Smooth muscle cell (in vitro differentiated cells): ENCODE measurements around the gene GADD45GIP1. TPM values are rescaled to one million over a fixed set of nuclear protein-coding genes. Genes with fewer than 3 reads are reported as not detected.

ENCODE experiments used
- DNase-seq: peaks from one replicate; lab custom pipeline; 2025; ENCODE audit not compliant: unreplicated experiment; lab: John Stamatoyannopoulos, UW
- H2AFZ ChIP-seq: fragments of 200-600 bp; sonication (generic); 2 replicates; pipeline ENCODE4 v1.6.0; 2016; ENCODE audit warnings: antibody characterized with exemption, low read depth, mild to moderate bottlenecking
- H3F3A ChIP-seq: fragments of 200-600 bp; sonication (generic); 2 replicates; pipeline ENCODE4 v1.6.0; 2017; ENCODE audit warnings: antibody characterized with exemption, low read depth
- H3K27ac ChIP-seq: fragments of 200-600 bp; sonication (generic); 2 replicates; pipeline ENCODE4 v1.5.1; 2016; ENCODE audit warnings: low read depth, mild to moderate bottlenecking
- H3K27me3 ChIP-seq: fragments of 200-600 bp; sonication (generic); 2 replicates; pipeline ENCODE4 v1.6.1; 2016; ENCODE audit warnings: low read depth, mild to moderate bottlenecking
- H3K36me3 ChIP-seq: fragments of 200-600 bp; sonication (generic); 2 replicates; pipeline ENCODE4 v1.5.1; 2016; ENCODE audit warnings: low read depth
- H3K4me1 ChIP-seq: fragments of 200-600 bp; sonication (generic); 2 replicates; pipeline ENCODE4 v1.5.1; 2016; ENCODE audit warnings: low read depth
- H3K4me2 ChIP-seq: fragments of 200-600 bp; sonication (generic); 2 replicates; pipeline ENCODE4 v1.6.0; 2016; ENCODE audit warnings: mild to moderate bottlenecking
- H3K4me3 ChIP-seq: fragments of 200-600 bp; sonication (generic); 2 replicates; pipeline ENCODE4 v1.5.1; 2016; ENCODE audit warnings: mild to moderate bottlenecking
- H3K79me2 ChIP-seq: fragments of 200-600 bp; sonication (generic); 2 replicates; pipeline ENCODE4 v1.6.0; 2016; ENCODE audit warnings: low read depth, mild to moderate bottlenecking
- H3K9ac ChIP-seq: fragments of 200-600 bp; sonication (generic); 2 replicates; pipeline ENCODE4 v1.6.0; 2016; ENCODE audit warnings: low read depth
- H3K9me3 ChIP-seq: fragments of 200-600 bp; sonication (generic); replicated peaks from 2 replicates; pipeline ENCODE4 v1.5.1; 2016; ENCODE audit warnings: low read depth
- H4K20me1 ChIP-seq: fragments of 200-600 bp; sonication (generic); 2 replicates; pipeline ENCODE4 v1.6.0; 2016; ENCODE audit warnings: low read depth
- CTCF ChIP-seq: fragments of 200-600 bp; sonication (generic); IDR thresholded peaks from 2 replicates; pipeline ENCODE4 v1.5.1; 2017; ENCODE audit warnings: borderline replicate concordance, mild to moderate bottlenecking, antibody characterized with exemption; ENCODE audit not compliant: insufficient read depth, poor library complexity, severe bottlenecking
- WGBS: methylation state at CpG from one replicate; pipeline ENCODE4 v1.1.7; 2016; ENCODE audit warnings: low lambda C conversion rate; 5-methylcytosine and 5-hydroxymethylcytosine counted together
- polyA plus RNA-seq: library from polyadenylated mRNA; unstranded; fragments of >200 nt; fragmentation: Nextera tagmentation; extraction: Ambion mirVana; gene quantifications from 2 replicates; pipeline ENCODE4 v1.2.1, GENCODE V29; 2016
- total RNA-seq: library from RNA; depleted of rRNA; stranded (reverse); fragments of >200 nt; gene quantifications from 2 replicates; pipeline ENCODE4 v1.2.3, GENCODE V29; 2014

The GADD45GIP1 gene
- total and polyA plus RNA-seq, 2 experiments from 2014 or later, result 51.5 to 152 TPM

DNA sequence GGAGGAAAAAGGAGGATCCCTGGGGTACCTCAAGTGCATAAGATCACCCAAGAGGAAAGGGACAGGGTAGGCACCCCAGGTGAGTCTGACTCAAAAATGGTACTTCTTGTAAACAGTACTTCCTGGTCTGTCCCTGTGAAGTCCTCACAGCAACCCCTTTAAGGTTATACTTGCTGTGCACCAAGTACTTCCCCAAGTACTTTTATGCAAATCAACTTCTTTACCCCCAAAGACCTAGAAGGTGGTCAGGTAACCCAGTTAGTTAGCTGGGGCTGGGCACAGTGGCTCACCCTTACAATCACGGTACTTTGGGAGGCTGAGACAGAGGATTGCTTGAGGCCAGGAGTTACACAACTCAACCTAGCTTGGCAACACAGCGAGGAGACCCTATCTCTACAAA, 16.1 kb downstream of the GADD45GIP1 start:
- Histone ChIP-seq H3F3A (peaks cover 51% of the 10 kb centered on the region), H4K20me1 (peaks cover 68% of the 10 kb centered on the region), H3K79me2 (peaks cover 39% of the 10 kb centered on the region), H3K4me2 (peak overlapping the region; percentile 96), H3K4me1 (peaks cover 24% of the 10 kb centered on the region), H3K9me3 (no peaks in the 10 kb centered on the region), H3K9ac (peak overlapping the region; percentile 95), H3K4me3 (peak overlapping the region; percentile 84), H2AFZ (no peak overlapping the region), H3K36me3 (no peaks in the 10 kb centered on the region), H3K27me3 (no peaks in the 10 kb centered on the region), H3K27ac (peak overlapping the region; percentile 74)
- TF ChIP-seq CTCF, result no peak
- 92% methylated on average over 2 of the region's 2 CpGs for WGBS
- no peak for DNase-seq

- no peak overlapping the region for H2AFZ ChIP-seq
- H3K9ac ChIP-seq, result peak overlapping the region; percentile 95
- H3K4me3 ChIP-seq, result peak overlapping the region; percentile 84
- peak overlapping the region; percentile 96 for H3K4me2 ChIP-seq
- H3K27me3 ChIP-seq, result no peaks in the 10 kb centered on the region
- TF ChIP-seq CTCF, result no peak
- H3K9me3 ChIP-seq, result no peaks in the 10 kb centered on the region
- no peak for DNase-seq
- H3K27ac ChIP-seq, result peak overlapping the region; percentile 74
- no peaks in the 10 kb centered on the region for H3K36me3 ChIP-seq
- peaks cover 65% of the 10 kb centered on the region for H4K20me1 ChIP-seq
- H3K4me1 ChIP-seq, result peaks cover 24% of the 10 kb centered on the region
- peaks cover 51% of the 10 kb centered on the region for H3F3A ChIP-seq
- 87% methylated on average over 10 of the region's 10 CpGs for WGBS
- peaks cover 38% of the 10 kb centered on the region for H3K79me2 ChIP-seq
These were observed 17.0 kb downstream of the GADD45GIP1 start for GRCh38 chr19:12939975-12940423.

DNA sequence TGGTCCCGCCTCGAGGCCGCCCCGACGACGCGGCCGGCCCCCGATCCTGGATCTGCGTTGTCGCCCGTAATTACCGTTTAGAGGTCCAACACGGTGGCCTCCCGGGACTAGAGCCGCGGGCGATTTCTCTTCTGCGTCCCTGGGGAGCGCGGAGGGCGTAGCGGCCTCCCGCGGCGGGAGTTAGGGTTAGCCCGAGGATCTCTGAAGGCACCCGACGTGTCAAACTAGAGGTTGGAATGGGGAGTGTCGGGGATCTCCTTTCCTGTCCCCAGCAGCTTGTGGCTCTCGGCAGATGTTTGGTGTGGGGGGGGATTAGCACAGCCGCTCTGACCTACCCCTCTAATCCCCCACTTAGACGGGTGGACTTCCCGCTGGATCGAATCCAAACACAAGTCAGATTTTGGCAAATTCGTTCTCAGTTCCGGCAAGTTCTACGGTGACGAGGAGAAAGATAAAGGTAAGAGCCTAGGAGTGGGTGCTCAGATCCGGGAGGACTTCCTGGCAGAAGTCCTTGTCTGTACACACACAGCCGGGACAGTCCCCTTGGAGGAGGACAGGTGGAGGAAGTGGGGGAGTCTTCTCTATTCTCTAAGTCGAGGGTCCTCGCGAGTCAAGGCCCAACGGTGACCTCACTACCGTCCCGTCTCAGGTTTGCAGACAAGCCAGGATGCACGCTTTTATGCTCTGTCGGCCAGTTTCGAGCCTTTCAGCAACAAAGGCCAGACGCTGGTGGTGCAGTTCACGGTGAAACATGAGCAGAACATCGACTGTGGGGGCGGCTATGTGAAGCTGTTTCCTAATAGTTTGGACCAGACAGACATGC, 18.0 kb downstream of the GADD45GIP1 start:
- peak overlapping the region; percentile 74 for H3K27ac ChIP-seq
- H3K4me3 ChIP-seq, result peak overlapping the region; percentile 84
- peaks cover 43% of the 10 kb centered on the region for H3F3A ChIP-seq
- H2AFZ ChIP-seq, result no peak overlapping the region
- H3K4me1 ChIP-seq, result peaks cover 24% of the 10 kb centered on the region
- WGBS, result 2% methylated on average over 54 of the region's 54 CpGs
- H3K27me3 ChIP-seq, result no peaks in the 10 kb centered on the region
- DNase-seq, result no peak
- peak overlapping the region; percentile 95 for H3K9ac ChIP-seq
- H3K4me2 ChIP-seq, result peak overlapping the region; percentile 96
- H3K36me3 ChIP-seq, result no peaks in the 10 kb centered on the region
- H4K20me1 ChIP-seq, result peaks cover 55% of the 10 kb centered on the region
- H3K79me2 ChIP-seq, result peaks cover 38% of the 10 kb centered on the region
- peak; percentile 26 for TF ChIP-seq CTCF
- H3K9me3 ChIP-seq, result no peaks in the 10 kb centered on the region
